HEK293 (cell line): ENCODE measurements around the gene AKIP1.

Source experiments
- BCL11A ChIP-seq: fragments of 450-650 bp; formaldehyde crosslinking; IDR thresholded peaks from 2 replicates; pipeline ENCODE4 v1.5.1; 2016; ENCODE audit warnings: low read depth, missing biosample characterization, missing genetic modification characterization
- GLI2 ChIP-seq: fragments of 450-650 bp; formaldehyde crosslinking; IDR thresholded peaks from 2 replicates; pipeline ENCODE4; 2017; ENCODE audit warnings: missing biosample characterization, missing genetic modification characterization, low read depth, borderline replicate concordance
- KLF10 ChIP-seq: fragments of 450-650 bp; IDR thresholded peaks from 2 replicates; pipeline ENCODE4 v1.5.1; 2018; ENCODE audit warnings: missing biosample characterization, mild to moderate bottlenecking, missing genetic modification characterization
- KLF9 ChIP-seq: fragments of 450-650 bp; formaldehyde crosslinking; IDR thresholded peaks from 2 replicates; pipeline ENCODE4 v1.5.1; 2016; ENCODE audit warnings: missing biosample characterization, missing genetic modification characterization, low read depth
- SALL2 ChIP-seq: fragments of 450-650 bp; formaldehyde crosslinking; IDR thresholded peaks from 2 replicates; pipeline ENCODE4 v1.5.0; 2017; ENCODE audit warnings: missing biosample characterization, mild to moderate bottlenecking, missing genetic modification characterization, borderline replicate concordance
- SP2 ChIP-seq: fragments of 450-650 bp; formaldehyde crosslinking; IDR thresholded peaks from 2 replicates; pipeline ENCODE4 v1.5.1; 2016; ENCODE audit warnings: missing biosample characterization, missing genetic modification characterization
- WT1 ChIP-seq: fragments of 450-650 bp; formaldehyde crosslinking; IDR thresholded peaks from 2 replicates; pipeline ENCODE4 v1.5.1; 2016; ENCODE audit warnings: missing biosample characterization, missing genetic modification characterization
- YY1 ChIP-seq: fragments of 450-650 bp; formaldehyde crosslinking; IDR thresholded peaks from 2 replicates; pipeline ENCODE4 v1.5.1; 2018; ENCODE audit warnings: missing biosample characterization, missing genetic modification characterization
- ZBTB7A ChIP-seq: fragments of 450-650 bp; formaldehyde crosslinking; IDR thresholded peaks from 2 replicates; pipeline ENCODE4 v1.5.1; 2016; ENCODE audit warnings: low read depth, missing biosample characterization, missing genetic modification characterization
- ZBTB8A ChIP-seq: fragments of 450-650 bp; formaldehyde crosslinking; IDR thresholded peaks from 2 replicates; pipeline ENCODE4 v1.5.1; 2016; ENCODE audit warnings: missing biosample characterization, missing genetic modification characterization
- ZFHX2 ChIP-seq: fragments of 450-650 bp; formaldehyde crosslinking; conservative IDR thresholded peaks from 2 replicates; pipeline ENCODE4 v1.5.1; 2016; ENCODE audit warnings: missing biosample characterization, missing genetic modification characterization
- ZFP69B ChIP-seq: fragments of 450-650 bp; formaldehyde crosslinking; IDR thresholded peaks from 2 replicates; pipeline ENCODE4 v1.5.1; 2016; ENCODE audit warnings: missing biosample characterization, missing genetic modification characterization
- ZNF16 ChIP-seq: fragments of 450-650 bp; formaldehyde crosslinking; IDR thresholded peaks from 2 replicates; pipeline ENCODE4 v1.5.1; 2016; ENCODE audit warnings: low read depth, missing biosample characterization, missing genetic modification characterization
- ZNF169 ChIP-seq: fragments of 450-650 bp; formaldehyde crosslinking; IDR thresholded peaks from 2 replicates; pipeline ENCODE4 v1.5.1; 2016; ENCODE audit warnings: missing biosample characterization, missing genetic modification characterization
- ZNF24 ChIP-seq: fragments of 450-650 bp; formaldehyde crosslinking; IDR thresholded peaks from 2 replicates; pipeline ENCODE4 v1.5.1; 2016; ENCODE audit warnings: missing biosample characterization, missing genetic modification characterization
- ZNF37A ChIP-seq: fragments of 450-650 bp; IDR thresholded peaks from 2 replicates; pipeline ENCODE4 v1.5.1; 2018; ENCODE audit warnings: missing biosample characterization, missing genetic modification characterization
- ZNF48 ChIP-seq: fragments of 450-650 bp; formaldehyde crosslinking; IDR thresholded peaks from 2 replicates; pipeline ENCODE4 v1.5.1; 2016; ENCODE audit warnings: missing biosample characterization, missing genetic modification characterization
- ZNF544 ChIP-seq: fragments of 450-650 bp; formaldehyde crosslinking; IDR thresholded peaks from 2 replicates; pipeline ENCODE4 v1.5.0; 2017; ENCODE audit warnings: missing biosample characterization, missing genetic modification characterization
- ZNF596 ChIP-seq: fragments of 450-650 bp; IDR thresholded peaks from 2 replicates; pipeline ENCODE4 v1.5.0; 2018; ENCODE audit warnings: missing biosample characterization, mild to moderate bottlenecking, missing genetic modification characterization, moderate library complexity
- ZNF629 ChIP-seq: fragments of 450-650 bp; formaldehyde crosslinking; IDR thresholded peaks from 2 replicates; pipeline ENCODE4 v1.5.1; 2017; ENCODE audit warnings: missing biosample characterization, missing genetic modification characterization
- ZNF701 ChIP-seq: fragments of 450-650 bp; formaldehyde crosslinking; IDR thresholded peaks from 2 replicates; pipeline ENCODE4 v1.5.1; 2016; ENCODE audit warnings: missing biosample characterization, missing genetic modification characterization
- ZNF76 ChIP-seq: fragments of 450-650 bp; formaldehyde crosslinking; IDR thresholded peaks from 2 replicates; pipeline ENCODE4; 2016; ENCODE audit warnings: low read depth, missing biosample characterization, missing genetic modification characterization, borderline replicate concordance
- ZNF785 ChIP-seq: fragments of 450-650 bp; formaldehyde crosslinking; IDR thresholded peaks from 2 replicates; pipeline ENCODE4 v1.5.1; 2016; ENCODE audit warnings: missing biosample characterization, missing genetic modification characterization
- ZSCAN23 ChIP-seq: fragments of 450-650 bp; formaldehyde crosslinking; IDR thresholded peaks from 2 replicates; pipeline ENCODE4 v1.5.1; 2016; ENCODE audit warnings: missing biosample characterization, missing genetic modification characterization
- TF ChIP-seq, protein P1 (sequence below): fragments of 450-650 bp; formaldehyde crosslinking; IDR thresholded peaks from 2 replicates; pipeline ENCODE4 v1.5.1; 2016; ENCODE audit warnings: missing biosample characterization, missing genetic modification characterization
- TF ChIP-seq, protein P2 (sequence below): fragments of 450-650 bp; formaldehyde crosslinking; conservative IDR thresholded peaks from 2 replicates; pipeline ENCODE4 v1.5.1; 2016; ENCODE audit warnings: low read depth, missing biosample characterization, missing genetic modification characterization
- TF ChIP-seq, protein P3 (sequence below): fragments of 450-650 bp; formaldehyde crosslinking; IDR thresholded peaks from 2 replicates; pipeline ENCODE4; 2016; ENCODE audit warnings: missing biosample characterization, missing genetic modification characterization
- TF ChIP-seq, protein P4 (sequence below): fragments of 450-650 bp; IDR thresholded peaks from 2 replicates; pipeline ENCODE4 v1.5.1; 2018; ENCODE audit warnings: missing biosample characterization, missing genetic modification characterization
- TF ChIP-seq, protein P5 (sequence below): fragments of 450-650 bp; formaldehyde crosslinking; IDR thresholded peaks from 2 replicates; pipeline ENCODE4 v1.5.1; 2016; ENCODE audit warnings: missing biosample characterization, missing genetic modification characterization

AKIP1 gene

DNA sequence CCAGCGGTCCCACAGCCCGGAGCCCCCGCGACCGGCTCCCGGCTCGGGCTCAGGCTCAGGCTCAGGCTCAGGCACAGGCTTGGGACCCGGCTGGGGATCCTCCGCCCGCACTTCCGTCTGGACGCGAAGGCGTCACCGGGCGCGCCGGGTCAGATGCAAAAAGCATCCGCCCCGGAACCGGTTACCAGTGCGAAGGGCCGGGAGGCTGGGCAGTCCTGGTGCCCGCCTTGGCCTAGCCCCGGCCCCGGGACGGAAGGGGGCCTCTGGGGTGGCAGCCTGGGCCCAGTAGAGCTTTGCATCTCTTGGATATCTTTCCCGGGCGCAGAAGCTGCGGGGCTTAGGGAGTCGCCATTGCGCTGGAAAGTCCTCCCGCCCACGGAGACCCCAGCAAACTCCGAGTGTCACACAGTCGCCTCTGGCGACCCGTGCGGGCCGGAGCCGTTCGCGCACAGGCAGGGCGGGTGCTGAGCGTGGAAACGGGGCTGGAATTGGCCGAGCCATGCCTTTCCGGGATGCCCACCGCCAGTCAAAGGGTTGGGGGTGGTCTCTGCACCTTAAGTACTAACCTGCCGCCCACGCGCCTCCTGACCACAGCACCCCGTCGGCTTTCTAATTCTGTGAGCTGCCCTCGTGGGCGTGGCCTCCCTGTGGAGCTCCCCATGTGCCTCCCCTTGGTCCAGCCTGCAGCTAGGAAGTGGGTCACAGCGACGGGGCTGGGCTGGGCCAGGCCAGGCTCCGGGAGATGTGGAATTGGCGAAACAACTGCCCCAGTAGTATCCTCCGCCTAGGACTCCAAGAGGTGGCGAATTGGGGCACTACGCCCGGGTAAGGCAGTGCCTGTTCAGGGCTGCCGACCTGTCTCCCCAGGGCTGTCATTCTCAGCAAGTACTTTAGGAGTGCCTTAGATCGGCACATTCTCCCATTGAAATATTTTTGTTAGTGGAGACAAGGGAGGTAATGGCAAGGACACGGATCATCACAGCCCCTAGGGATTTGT, 53.6 kb downstream of the AKIP1 start, which contains the start of gene TMEM9B (continued):
- TF ChIP-seq, protein P1, sequence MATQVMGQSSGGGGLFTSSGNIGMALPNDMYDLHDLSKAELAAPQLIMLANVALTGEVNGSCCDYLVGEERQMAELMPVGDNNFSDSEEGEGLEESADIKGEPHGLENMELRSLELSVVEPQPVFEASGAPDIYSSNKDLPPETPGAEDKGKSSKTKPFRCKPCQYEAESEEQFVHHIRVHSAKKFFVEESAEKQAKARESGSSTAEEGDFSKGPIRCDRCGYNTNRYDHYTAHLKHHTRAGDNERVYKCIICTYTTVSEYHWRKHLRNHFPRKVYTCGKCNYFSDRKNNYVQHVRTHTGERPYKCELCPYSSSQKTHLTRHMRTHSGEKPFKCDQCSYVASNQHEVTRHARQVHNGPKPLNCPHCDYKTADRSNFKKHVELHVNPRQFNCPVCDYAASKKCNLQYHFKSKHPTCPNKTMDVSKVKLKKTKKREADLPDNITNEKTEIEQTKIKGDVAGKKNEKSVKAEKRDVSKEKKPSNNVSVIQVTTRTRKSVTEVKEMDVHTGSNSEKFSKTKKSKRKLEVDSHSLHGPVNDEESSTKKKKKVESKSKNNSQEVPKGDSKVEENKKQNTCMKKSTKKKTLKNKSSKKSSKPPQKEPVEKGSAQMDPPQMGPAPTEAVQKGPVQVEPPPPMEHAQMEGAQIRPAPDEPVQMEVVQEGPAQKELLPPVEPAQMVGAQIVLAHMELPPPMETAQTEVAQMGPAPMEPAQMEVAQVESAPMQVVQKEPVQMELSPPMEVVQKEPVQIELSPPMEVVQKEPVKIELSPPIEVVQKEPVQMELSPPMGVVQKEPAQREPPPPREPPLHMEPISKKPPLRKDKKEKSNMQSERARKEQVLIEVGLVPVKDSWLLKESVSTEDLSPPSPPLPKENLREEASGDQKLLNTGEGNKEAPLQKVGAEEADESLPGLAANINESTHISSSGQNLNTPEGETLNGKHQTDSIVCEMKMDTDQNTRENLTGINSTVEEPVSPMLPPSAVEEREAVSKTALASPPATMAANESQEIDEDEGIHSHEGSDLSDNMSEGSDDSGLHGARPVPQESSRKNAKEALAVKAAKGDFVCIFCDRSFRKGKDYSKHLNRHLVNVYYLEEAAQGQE (tag by site-specific recombination), result no peak; the same call in 1 of the 2 replicates
- TF ChIP-seq BCL11A (tag by site-specific recombination) (peak; percentile 60), ZNF48 (tag by site-specific recombination) (no peak), GLI2 (no peak), ZNF701 (tag by site-specific recombination) (no peak), ZNF544 (no peak), ZBTB8A (tag by site-specific recombination) (peak; percentile 90), ZFHX2 (tag by site-specific recombination) (peak; percentile 85), ZNF37A (no peak), ZNF169 (tag by site-specific recombination) (no peak), ZNF16 (tag by site-specific recombination) (no peak), YY1 (tag by site-specific recombination) (0 out of 2 replicates have a peak, but pooled peaks have one; percentile 43), KLF10 (tag by site-specific recombination) (peak; percentile 55; the same call in 1 of the 2 replicates), SALL2 (tag by site-specific recombination) (no peak), ZBTB7A (no peak), ZNF76 (0 out of 2 replicates have a peak, but pooled peaks have one; percentile 13), WT1 (tag by site-specific recombination) (0 out of 2 replicates have a peak, but pooled peaks have one; percentile 11), KLF9 (tag by site-specific recombination) (peak; percentile 80), ZNF596 (tag by site-specific recombination) (no peak), ZNF24 (tag by site-specific recombination) (peak; percentile 71; the same call in 1 of the 2 replicates), ZNF629 (tag by site-specific recombination) (peak; percentile 73), ZNF785 (no peak), ZSCAN23 (no peak), ZFP69B (tag by site-specific recombination) (no peak), SP2 (tag by site-specific recombination) (peak; percentile 81)
- TF ChIP-seq, protein P2, sequence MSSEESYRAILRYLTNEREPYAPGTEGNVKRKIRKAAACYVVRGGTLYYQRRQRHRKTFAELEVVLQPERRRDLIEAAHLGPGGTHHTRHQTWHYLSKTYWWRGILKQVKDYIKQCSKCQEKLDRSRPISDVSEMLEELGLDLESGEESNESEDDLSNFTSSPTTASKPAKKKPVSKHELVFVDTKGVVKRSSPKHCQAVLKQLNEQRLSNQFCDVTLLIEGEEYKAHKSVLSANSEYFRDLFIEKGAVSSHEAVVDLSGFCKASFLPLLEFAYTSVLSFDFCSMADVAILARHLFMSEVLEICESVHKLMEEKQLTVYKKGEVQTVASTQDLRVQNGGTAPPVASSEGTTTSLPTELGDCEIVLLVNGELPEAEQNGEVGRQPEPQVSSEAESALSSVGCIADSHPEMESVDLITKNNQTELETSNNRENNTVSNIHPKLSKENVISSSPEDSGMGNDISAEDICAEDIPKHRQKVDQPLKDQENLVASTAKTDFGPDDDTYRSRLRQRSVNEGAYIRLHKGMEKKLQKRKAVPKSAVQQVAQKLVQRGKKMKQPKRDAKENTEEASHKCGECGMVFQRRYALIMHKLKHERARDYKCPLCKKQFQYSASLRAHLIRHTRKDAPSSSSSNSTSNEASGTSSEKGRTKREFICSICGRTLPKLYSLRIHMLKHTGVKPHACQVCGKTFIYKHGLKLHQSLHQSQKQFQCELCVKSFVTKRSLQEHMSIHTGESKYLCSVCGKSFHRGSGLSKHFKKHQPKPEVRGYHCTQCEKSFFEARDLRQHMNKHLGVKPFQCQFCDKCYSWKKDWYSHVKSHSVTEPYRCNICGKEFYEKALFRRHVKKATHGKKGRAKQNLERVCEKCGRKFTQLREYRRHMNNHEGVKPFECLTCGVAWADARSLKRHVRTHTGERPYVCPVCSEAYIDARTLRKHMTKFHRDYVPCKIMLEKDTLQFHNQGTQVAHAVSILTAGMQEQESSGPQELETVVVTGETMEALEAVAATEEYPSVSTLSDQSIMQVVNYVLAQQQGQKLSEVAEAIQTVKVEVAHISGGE, result peak; percentile 95
- TF ChIP-seq, protein P3, sequence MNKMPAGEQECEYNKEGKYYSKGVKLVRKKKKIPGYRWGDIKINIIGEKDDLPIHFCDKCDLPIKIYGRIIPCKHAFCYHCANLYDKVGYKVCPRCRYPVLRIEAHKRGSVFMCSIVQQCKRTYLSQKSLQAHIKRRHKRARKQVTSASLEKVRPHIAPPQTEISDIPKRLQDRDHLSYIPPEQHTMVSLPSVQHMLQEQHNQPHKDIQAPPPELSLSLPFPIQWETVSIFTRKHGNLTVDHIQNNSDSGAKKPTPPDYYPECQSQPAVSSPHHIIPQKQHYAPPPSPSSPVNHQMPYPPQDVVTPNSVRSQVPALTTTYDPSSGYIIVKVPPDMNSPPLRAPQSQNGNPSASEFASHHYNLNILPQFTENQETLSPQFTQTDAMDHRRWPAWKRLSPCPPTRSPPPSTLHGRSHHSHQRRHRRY, result no peak
- TF ChIP-seq, protein P4, sequence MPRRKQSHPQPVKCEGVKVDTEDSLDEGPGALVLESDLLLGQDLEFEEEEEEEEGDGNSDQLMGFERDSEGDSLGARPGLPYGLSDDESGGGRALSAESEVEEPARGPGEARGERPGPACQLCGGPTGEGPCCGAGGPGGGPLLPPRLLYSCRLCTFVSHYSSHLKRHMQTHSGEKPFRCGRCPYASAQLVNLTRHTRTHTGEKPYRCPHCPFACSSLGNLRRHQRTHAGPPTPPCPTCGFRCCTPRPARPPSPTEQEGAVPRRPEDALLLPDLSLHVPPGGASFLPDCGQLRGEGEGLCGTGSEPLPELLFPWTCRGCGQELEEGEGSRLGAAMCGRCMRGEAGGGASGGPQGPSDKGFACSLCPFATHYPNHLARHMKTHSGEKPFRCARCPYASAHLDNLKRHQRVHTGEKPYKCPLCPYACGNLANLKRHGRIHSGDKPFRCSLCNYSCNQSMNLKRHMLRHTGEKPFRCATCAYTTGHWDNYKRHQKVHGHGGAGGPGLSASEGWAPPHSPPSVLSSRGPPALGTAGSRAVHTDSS (tag by site-specific recombination), result no peak
- TF ChIP-seq, protein P5, sequence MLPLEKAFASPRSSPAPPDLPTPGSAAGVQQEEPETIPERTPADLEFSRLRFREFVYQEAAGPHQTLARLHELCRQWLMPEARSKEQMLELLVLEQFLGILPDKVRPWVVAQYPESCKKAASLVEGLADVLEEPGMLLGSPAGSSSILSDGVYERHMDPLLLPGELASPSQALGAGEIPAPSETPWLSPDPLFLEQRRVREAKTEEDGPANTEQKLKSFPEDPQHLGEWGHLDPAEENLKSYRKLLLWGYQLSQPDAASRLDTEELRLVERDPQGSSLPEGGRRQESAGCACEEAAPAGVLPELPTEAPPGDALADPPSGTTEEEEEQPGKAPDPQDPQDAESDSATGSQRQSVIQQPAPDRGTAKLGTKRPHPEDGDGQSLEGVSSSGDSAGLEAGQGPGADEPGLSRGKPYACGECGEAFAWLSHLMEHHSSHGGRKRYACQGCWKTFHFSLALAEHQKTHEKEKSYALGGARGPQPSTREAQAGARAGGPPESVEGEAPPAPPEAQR, result no peak
